Adrenal gland (tissue), 5 donors: ENCODE results near the gene TIGD1.

ENCODE experiments used
- CTCF ChIP-seq, 6 experiments: fragments of 450-650 bp in 4 of 6; fragments of 200-600 bp in 2 of 6; sonication (generic) in 1 of 6; IDR thresholded peaks; 1 replicate in 5 of 6; 2 replicates in 1 of 6; pipeline versions ENCODE4 v1.5.1 to v1.8.0; 2016 to 2021; ENCODE audit warnings: antibody characterized with exemption in 6 of 6, mild to moderate bottlenecking in 2 of 6, moderate library complexity in 1 of 6
- POLR2A ChIP-seq, 2 donors: fragments of 450-650 bp; IDR thresholded peaks; one replicate each; pipeline ENCODE4 v1.6.1; 2017; ENCODE audit warnings: antibody characterized with exemption in 2 of 2, mild to moderate bottlenecking in 2 of 2, moderate library complexity in 1 of 2
- donor health status: DM: no; HTN: no; CAD: no.

- no peak for TF ChIP-seq CTCF (IDR thresholded peaks at IDR 0.05)
- TF ChIP-seq POLR2A (IDR thresholded peaks at IDR 0.05), result no peak
Measured at GRCh38 chr2:232501794-232502390, 48.5 kb downstream of the TIGD1 start.
